GM23338 (cell line): ENCODE data around the gene OR7A5.

Experiments
- EZH2 ChIP-seq: fragments of 200-600 bp; sonication (generic); IDR thresholded peaks from one replicate; pipeline ENCODE4 v1.8.0; 2017; ENCODE audit warnings: antibody characterized with exemption, mild to moderate bottlenecking, low read depth; ENCODE audit not compliant: unreplicated experiment
- EZH2phosphoT487 ChIP-seq: fragments of 200-600 bp; sonication (generic); IDR thresholded peaks from one replicate; pipeline ENCODE4 v1.8.1; 2018; ENCODE audit warnings: antibody characterized with exemption; ENCODE audit not compliant: unreplicated experiment
- JUNB ChIP-seq: IDR thresholded peaks from one replicate; pipeline ENCODE4 v1.6.1; 2016; ENCODE audit warnings: antibody characterized with exemption; ENCODE audit not compliant: unreplicated experiment
- POLR2AphosphoS5 ChIP-seq: IDR thresholded peaks from 2 replicates; pipeline ENCODE4 v1.6.1; 2016; ENCODE audit warnings: antibody characterized with exemption, low read depth
- ZNF331 ChIP-seq: fragments of 250-450 bp; sonication (Bioruptor Pico); IDR thresholded peaks from 2 replicates; pipeline ENCODE4 v1.5.0; 2020; ENCODE audit warnings: low read depth, mild to moderate bottlenecking, moderate library complexity
- TF ChIP-seq, protein P1 (sequence below), 2 experiments: fragments of 200-600 bp in 1 of 2; sonication (generic) in 1 of 2; conservative IDR thresholded peaks; 2 replicates each; pipeline versions ENCODE4 v1.5.1 to v1.6.1; 2016 to 2017; ENCODE audit warnings: antibody characterized with exemption in 2 of 2, low read depth in 2 of 2, mild to moderate bottlenecking in 2 of 2, moderate library complexity in 1 of 2
- TF ChIP-seq, protein P2 (sequence below): IDR thresholded peaks from 2 replicates; pipeline ENCODE4 v1.6.1; 2016; ENCODE audit warnings: antibody characterized with exemption
- TF ChIP-seq, protein P3 (sequence below): IDR thresholded peaks from one replicate; pipeline ENCODE4 v1.6.1; 2018; ENCODE audit warnings: antibody characterized with exemption; ENCODE audit not compliant: unreplicated experiment

DNA sequence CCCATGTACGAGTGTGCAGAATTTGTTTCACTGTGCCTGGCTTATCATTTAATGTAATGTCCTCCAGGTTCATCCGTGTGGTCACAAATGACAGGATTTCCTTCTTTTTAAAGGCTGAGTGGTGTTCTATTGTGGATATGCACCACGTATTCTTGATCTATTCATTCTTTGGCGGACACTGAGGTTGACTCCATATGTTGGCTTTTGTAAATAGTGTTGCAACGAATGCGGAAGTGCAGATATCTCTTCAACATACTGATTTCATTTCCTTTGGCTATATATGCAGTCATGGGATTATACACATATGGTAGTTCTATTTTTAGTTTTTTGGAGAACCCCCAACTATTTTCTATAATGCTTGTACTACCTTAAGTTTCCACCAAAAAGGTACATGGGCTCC lies 13.0 kb downstream of the OR7A5 start:
- TF ChIP-seq, protein P1, sequence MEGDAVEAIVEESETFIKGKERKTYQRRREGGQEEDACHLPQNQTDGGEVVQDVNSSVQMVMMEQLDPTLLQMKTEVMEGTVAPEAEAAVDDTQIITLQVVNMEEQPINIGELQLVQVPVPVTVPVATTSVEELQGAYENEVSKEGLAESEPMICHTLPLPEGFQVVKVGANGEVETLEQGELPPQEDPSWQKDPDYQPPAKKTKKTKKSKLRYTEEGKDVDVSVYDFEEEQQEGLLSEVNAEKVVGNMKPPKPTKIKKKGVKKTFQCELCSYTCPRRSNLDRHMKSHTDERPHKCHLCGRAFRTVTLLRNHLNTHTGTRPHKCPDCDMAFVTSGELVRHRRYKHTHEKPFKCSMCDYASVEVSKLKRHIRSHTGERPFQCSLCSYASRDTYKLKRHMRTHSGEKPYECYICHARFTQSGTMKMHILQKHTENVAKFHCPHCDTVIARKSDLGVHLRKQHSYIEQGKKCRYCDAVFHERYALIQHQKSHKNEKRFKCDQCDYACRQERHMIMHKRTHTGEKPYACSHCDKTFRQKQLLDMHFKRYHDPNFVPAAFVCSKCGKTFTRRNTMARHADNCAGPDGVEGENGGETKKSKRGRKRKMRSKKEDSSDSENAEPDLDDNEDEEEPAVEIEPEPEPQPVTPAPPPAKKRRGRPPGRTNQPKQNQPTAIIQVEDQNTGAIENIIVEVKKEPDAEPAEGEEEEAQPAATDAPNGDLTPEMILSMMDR (conservative IDR thresholded peaks at IDR 0.05; ENCODE audit: low read depth in 2 of 2), result no peak
- TF ChIP-seq EZH2 (no peak), POLR2AphosphoS5 (no peak), JUNB (no peak), EZH2phosphoT487 (no peak), ZNF331 (CRISPR knock-in tag) (no peak)
- TF ChIP-seq, protein P2, sequence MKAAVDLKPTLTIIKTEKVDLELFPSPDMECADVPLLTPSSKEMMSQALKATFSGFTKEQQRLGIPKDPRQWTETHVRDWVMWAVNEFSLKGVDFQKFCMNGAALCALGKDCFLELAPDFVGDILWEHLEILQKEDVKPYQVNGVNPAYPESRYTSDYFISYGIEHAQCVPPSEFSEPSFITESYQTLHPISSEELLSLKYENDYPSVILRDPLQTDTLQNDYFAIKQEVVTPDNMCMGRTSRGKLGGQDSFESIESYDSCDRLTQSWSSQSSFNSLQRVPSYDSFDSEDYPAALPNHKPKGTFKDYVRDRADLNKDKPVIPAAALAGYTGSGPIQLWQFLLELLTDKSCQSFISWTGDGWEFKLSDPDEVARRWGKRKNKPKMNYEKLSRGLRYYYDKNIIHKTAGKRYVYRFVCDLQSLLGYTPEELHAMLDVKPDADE, result no peak
- TF ChIP-seq, protein P3, sequence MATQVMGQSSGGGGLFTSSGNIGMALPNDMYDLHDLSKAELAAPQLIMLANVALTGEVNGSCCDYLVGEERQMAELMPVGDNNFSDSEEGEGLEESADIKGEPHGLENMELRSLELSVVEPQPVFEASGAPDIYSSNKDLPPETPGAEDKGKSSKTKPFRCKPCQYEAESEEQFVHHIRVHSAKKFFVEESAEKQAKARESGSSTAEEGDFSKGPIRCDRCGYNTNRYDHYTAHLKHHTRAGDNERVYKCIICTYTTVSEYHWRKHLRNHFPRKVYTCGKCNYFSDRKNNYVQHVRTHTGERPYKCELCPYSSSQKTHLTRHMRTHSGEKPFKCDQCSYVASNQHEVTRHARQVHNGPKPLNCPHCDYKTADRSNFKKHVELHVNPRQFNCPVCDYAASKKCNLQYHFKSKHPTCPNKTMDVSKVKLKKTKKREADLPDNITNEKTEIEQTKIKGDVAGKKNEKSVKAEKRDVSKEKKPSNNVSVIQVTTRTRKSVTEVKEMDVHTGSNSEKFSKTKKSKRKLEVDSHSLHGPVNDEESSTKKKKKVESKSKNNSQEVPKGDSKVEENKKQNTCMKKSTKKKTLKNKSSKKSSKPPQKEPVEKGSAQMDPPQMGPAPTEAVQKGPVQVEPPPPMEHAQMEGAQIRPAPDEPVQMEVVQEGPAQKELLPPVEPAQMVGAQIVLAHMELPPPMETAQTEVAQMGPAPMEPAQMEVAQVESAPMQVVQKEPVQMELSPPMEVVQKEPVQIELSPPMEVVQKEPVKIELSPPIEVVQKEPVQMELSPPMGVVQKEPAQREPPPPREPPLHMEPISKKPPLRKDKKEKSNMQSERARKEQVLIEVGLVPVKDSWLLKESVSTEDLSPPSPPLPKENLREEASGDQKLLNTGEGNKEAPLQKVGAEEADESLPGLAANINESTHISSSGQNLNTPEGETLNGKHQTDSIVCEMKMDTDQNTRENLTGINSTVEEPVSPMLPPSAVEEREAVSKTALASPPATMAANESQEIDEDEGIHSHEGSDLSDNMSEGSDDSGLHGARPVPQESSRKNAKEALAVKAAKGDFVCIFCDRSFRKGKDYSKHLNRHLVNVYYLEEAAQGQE, result no peak
